Activated T-cell treated with anti-CD3 and anti-CD28 coated beads, Interleukin-2, amount 50 U/mL, for 24 hours (primary cell): ENCODE data around the gene GPC1.

ENCODE experiments used
- DNase-seq: peaks from one replicate; pipeline ENCODE4 v3.0.0-alpha.2; 2020
- H3K27ac Mint-ChIP-seq: 2 replicates; pipeline ENCODE4 v1.8.0; 2020; ENCODE audit warnings: mild to moderate bottlenecking, mixed read lengths
- H3K27me3 Mint-ChIP-seq: 2 replicates; pipeline ENCODE4 v1.8.0; 2020; ENCODE audit warnings: mixed read lengths
- H3K36me3 Mint-ChIP-seq: 2 replicates; pipeline ENCODE4 v1.8.0; 2020; ENCODE audit warnings: low read depth, mixed read lengths
- H3K4me1 Mint-ChIP-seq: 2 replicates; pipeline ENCODE4 v1.8.0; 2020; ENCODE audit warnings: low read depth, mixed read lengths
- H3K4me3 Mint-ChIP-seq: 2 replicates; pipeline ENCODE4 v1.8.0; 2020; ENCODE audit warnings: mild to moderate bottlenecking, moderate library complexity, mixed read lengths
- H3K9me3 Mint-ChIP-seq: 2 replicates; pipeline ENCODE4 v1.8.0; 2020; ENCODE audit warnings: mixed read lengths

GPC1 gene

DNA sequence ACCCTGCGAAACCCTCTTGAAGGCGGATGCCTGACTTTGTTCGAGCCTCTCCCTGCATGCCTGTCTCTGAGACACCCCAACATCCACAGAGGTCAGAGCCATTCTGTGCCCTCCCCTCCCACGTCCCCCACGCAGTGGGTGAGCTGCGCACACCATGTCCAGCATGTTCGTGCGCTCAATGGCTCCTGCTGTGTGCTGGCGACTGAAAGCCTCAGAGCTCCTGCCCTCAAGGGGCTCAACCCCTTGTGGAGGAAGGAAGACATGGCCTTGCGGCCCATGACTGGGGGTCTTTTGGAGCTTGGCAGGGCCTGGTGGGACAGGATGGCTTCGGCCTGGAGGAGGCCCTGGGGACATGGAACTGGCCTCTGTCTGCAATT lies 76.6 kb downstream of the GPC1 start:
- Mint-ChIP-seq H3K36me3 (peaks cover 27% of the 10 kb centered on the region), H3K4me3 (no peak overlapping the region), H3K4me1 (peaks cover 17% of the 10 kb centered on the region), H3K9me3 (no peaks in the 10 kb centered on the region), H3K27ac (no peak overlapping the region), H3K27me3 (no peaks in the 10 kb centered on the region)
- no peak for DNase-seq

DNA sequence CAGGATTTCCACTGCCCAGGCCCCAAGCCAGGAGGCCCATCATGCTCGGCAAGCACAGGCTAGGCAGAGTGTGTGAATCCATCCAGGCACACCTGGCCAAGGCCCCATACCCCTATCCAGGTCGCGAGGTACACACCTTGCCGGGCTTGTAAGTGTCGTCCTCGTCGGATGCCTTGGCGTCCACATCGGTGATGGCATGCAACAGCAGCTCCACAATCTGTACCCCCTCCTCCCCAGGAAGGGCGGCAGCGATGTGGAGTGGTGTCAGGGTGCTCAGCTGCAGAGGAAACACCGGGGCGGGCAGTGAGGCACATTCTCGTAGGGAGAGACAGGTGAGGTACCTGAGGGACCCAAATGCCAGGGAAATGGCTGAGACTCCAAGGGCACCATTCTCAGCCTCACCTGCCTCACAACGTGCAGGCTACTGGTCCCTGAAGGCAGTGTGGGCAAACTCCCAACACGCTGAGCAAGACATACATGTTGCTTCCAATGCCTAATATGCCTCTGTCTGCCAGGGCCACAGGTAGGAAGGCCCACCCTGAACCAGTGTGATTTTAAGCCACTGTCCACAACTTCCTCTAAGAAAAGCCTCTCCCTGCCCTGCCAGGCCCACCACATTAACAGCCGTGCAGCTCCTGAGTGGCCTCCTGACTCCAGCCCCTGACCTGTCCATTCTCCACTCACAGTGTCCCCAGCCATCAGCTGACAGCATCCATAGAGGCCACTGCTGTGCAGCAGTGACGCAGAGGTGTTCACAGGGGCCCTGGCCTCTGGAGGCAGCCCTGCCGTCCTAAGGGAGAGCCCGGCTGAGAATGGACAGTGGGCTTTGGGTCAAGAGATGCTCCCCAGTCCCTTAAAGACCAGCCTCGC lies 77.4 kb downstream of the GPC1 start:
- peak; percentile 15 for DNase-seq
- Mint-ChIP-seq H3K4me1 (peaks cover 17% of the 10 kb centered on the region), H3K27ac (no peak overlapping the region), H3K4me3 (no peak overlapping the region), H3K27me3 (no peaks in the 10 kb centered on the region), H3K9me3 (no peaks in the 10 kb centered on the region), H3K36me3 (peaks cover 30% of the 10 kb centered on the region)

DNA sequence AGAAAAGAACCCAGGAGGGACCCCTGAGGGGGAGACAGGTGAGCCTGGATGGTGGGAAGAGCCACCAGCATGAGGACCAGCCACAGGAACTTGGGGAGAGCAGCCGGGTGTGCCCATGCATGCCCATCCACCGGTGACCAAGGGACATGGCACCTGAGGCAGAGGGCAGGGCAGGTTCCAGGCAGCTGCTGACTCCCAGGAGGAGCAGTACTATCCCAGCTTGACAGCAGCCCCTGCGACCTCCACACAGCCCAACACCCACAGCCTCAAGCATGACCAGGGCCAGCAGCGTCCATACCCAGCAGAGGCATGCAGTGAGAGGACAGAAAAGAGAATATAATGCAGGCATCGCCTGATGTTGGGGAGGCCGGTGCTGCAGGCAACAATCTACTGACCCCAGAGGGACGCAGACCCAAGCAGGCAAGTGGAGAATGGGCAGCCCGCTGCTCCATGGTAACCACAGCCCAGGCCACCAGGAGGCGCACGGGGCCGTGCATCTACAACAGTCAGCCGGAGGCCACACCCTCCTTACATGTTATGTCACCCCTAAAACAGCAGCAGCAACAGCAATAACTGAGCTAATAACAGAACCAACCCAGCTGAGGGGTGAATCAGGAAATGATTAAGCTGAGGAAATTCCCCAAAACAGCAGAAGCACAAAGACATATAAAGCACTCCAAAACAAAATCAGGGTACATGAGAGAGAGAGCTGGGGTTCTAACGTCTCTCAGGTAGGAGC lies 78.3 kb downstream of the GPC1 start:
- Mint-ChIP-seq H3K27ac (peak overlapping the region; percentile 72), H3K9me3 (no peaks in the 10 kb centered on the region), H3K4me3 (no peak overlapping the region)

DNA sequence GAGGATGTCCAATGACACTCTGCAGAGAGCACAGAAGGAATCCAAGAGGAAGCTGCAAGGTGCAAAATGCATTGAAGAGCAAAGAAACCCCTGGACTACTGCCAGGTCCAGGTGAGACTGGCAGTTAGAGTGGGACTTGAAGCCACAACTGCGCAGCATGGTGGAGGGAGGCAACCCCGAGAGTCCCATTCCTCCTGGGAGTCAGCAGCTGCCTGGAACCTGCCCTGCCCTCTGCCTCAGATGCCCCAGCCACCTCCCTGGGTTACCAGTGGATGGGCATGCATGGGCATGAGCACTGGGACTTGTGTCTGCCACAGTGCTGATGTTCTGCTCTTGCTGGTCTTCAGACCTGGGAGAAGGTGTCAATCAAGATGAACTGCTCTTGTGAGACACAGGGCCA lies 79.2 kb downstream of the GPC1 start:
- no peaks in the 10 kb centered on the region for H3K27me3 Mint-ChIP-seq
- peak overlapping the region; percentile 72 for H3K27ac Mint-ChIP-seq
- H3K36me3 Mint-ChIP-seq, result peaks cover 32% of the 10 kb centered on the region
- H3K9me3 Mint-ChIP-seq, result no peaks in the 10 kb centered on the region
- DNase-seq, result peak; percentile 27
- peaks cover 17% of the 10 kb centered on the region for H3K4me1 Mint-ChIP-seq
- no peak overlapping the region for H3K4me3 Mint-ChIP-seq

More for the DNA sequence above, 78.3 kb downstream of the GPC1 start:
- Mint-ChIP-seq H3K4me1 (peaks cover 17% of the 10 kb centered on the region), H3K27me3 (no peaks in the 10 kb centered on the region), H3K36me3 (peaks cover 32% of the 10 kb centered on the region)
- peak; percentile 86 for DNase-seq

DNA sequence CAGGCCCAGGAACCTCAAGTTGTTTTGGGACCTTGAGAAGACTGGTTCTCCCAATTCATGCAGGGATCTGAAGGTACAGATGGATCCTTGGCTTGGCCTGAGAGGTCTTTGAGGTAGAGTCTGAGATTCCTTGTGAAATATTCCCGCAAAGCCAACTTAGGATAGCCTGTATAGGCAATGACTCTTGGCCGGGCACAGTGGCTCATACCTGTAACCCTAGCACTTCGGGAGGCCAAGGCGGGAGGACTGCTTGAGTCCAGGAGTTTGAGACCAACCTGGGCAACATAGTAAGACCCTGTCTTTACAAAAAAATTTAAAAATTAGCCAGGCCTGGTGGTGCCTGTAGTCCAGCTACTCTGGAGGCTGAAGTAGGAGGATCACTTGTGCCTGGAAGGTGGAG lies 81.9 kb downstream of the GPC1 start:
- H3K4me1 Mint-ChIP-seq, result peaks cover 20% of the 10 kb centered on the region
- H3K9me3 Mint-ChIP-seq, result peaks cover 1% of the 10 kb centered on the region
- no peaks in the 10 kb centered on the region for H3K27me3 Mint-ChIP-seq
- H3K4me3 Mint-ChIP-seq, result no peak overlapping the region
- no peak for DNase-seq
- no peak overlapping the region for H3K27ac Mint-ChIP-seq
- H3K36me3 Mint-ChIP-seq, result peaks cover 35% of the 10 kb centered on the region
